Neural cell (in vitro differentiated cells): ENCODE measurements around the gene NDRG2. TPM values are rescaled to one million over a fixed set of nuclear protein-coding genes. Genes with fewer than 3 reads are reported as not detected.
A peak's percentile ranks its signal among the peaks of the same experiment; 100 is the strongest.
"Not testable (repeated sequence)": the region's sequence is repeated elsewhere in the genome, so short reads cannot be mapped to it uniquely, and the experiment has no call there.

Experiments used
- H2AFZ ChIP-seq: fragments of 200-600, 300-800 bp; sonication (generic), shearing (Covaris generic); 2 replicates; pipeline ENCODE4 v1.6.0; 2014; ENCODE audit warnings: low read depth, mild to moderate bottlenecking, antibody characterized with exemption, low read length, moderate library complexity
- H3F3A ChIP-seq: fragments of 200-600 bp; shearing (Covaris generic); 2 replicates; pipeline ENCODE4 v1.6.1; 2016; ENCODE audit warnings: mild to moderate bottlenecking, moderate library complexity, mixed read lengths, antibody characterized with exemption, low read length; ENCODE audit not compliant: insufficient read depth, poor library complexity, severe bottlenecking
- H3K27ac ChIP-seq: fragments of 200-600, 300-800 bp; sonication (generic), shearing (Covaris generic); 2 replicates; pipeline ENCODE4 v1.5.1; 2014; ENCODE audit warnings: mild to moderate bottlenecking, low read length, moderate library complexity
- H3K27me3 ChIP-seq: fragments of 300-800, 200-600 bp; sonication (generic), shearing (Covaris generic); 2 replicates; pipeline ENCODE4 v1.6.0; 2014; ENCODE audit warnings: mild to moderate bottlenecking, low read depth, low read length, moderate library complexity; ENCODE audit not compliant: insufficient read depth
- H3K36me3 ChIP-seq: fragments of 300-800, 200-600 bp; sonication (generic), shearing (Covaris generic); 2 replicates; pipeline ENCODE4 v1.5.1; 2014; ENCODE audit warnings: mild to moderate bottlenecking, antibody characterized with exemption, low read length, moderate library complexity; ENCODE audit not compliant: insufficient read depth
- H3K4me2 ChIP-seq: fragments of 300-800, 200-600 bp; sonication (generic), shearing (Covaris generic); 2 replicates; pipeline ENCODE4 v1.6.0; 2014; ENCODE audit warnings: mild to moderate bottlenecking, low read length
- H3K4me3 ChIP-seq: fragments of 300-800, 200-600 bp; sonication (generic), shearing (Covaris generic); 2 replicates; pipeline ENCODE4 v1.5.1; 2014; ENCODE audit warnings: mild to moderate bottlenecking, low read length, moderate library complexity
- H3K79me2 ChIP-seq: fragments of 200-600 bp; shearing (Covaris generic); replicated peaks from 2 replicates; pipeline ENCODE4 v1.6.0; 2014; ENCODE audit warnings: mild to moderate bottlenecking, low read length, moderate library complexity; ENCODE audit not compliant: insufficient read depth
- H3K9ac ChIP-seq: fragments of 300-800, 200-600 bp; sonication (generic), shearing (Covaris generic); 2 replicates; pipeline ENCODE4 v1.6.1; 2016; ENCODE audit warnings: mild to moderate bottlenecking, low read length, mixed read lengths
- H3K9me2 ChIP-seq: fragments of 200-600 bp; shearing (Covaris generic); 2 replicates; pipeline ENCODE4 v1.6.1; 2016; ENCODE audit warnings: mild to moderate bottlenecking, low read length, mixed read lengths; ENCODE audit not compliant: insufficient read depth
- H3K9me3 ChIP-seq: fragments of 200-600, 300-800 bp; sonication (generic), shearing (Covaris generic); 2 replicates; pipeline ENCODE4 v1.6.1; 2016; ENCODE audit warnings: mild to moderate bottlenecking, mixed run types, low read length, moderate library complexity, mixed read lengths
- H4K20me1 ChIP-seq: fragments of 200-600 bp; shearing (Covaris generic); 2 replicates; pipeline ENCODE4 v1.6.1; 2016; ENCODE audit warnings: mild to moderate bottlenecking, mixed run types; ENCODE audit not compliant: insufficient read depth
- CTCF ChIP-seq: fragments of 450-650 bp; IDR thresholded peaks from 2 replicates; pipeline ENCODE4 v1.5.1; 2014; ENCODE audit warnings: antibody characterized with exemption, mild to moderate bottlenecking, moderate library complexity; ENCODE audit not compliant: poor library complexity, severe bottlenecking
- EP300 ChIP-seq: fragments of 450-650 bp; conservative IDR thresholded peaks from 2 replicates; pipeline ENCODE4 v1.6.1; 2014; ENCODE audit warnings: antibody characterized with exemption, mild to moderate bottlenecking, moderate library complexity; ENCODE audit not compliant: poor library complexity, severe bottlenecking
- EZH2 ChIP-seq: fragments of 200-600, 300-800 bp; shearing (Covaris generic), sonication (generic); IDR thresholded peaks from 2 replicates; pipeline ENCODE4 v1.6.1; 2014; ENCODE audit warnings: antibody characterized with exemption, low read length, borderline replicate concordance, mild to moderate bottlenecking; ENCODE audit not compliant: insufficient read depth, poor library complexity, severe bottlenecking
- MXI1 ChIP-seq: fragments of 450-650 bp; conservative IDR thresholded peaks from 2 replicates; pipeline ENCODE4 v1.6.1; 2014; ENCODE audit warnings: antibody characterized with exemption, mild to moderate bottlenecking; ENCODE audit not compliant: poor library complexity, severe bottlenecking
- POLR2AphosphoS5 ChIP-seq: IDR thresholded peaks from 2 replicates; pipeline ENCODE4 v1.6.1; 2012
- RAD21 ChIP-seq: fragments of 450-650 bp; conservative IDR thresholded peaks from 2 replicates; pipeline ENCODE4 v1.6.1; 2014; ENCODE audit warnings: antibody characterized with exemption, mild to moderate bottlenecking, moderate library complexity
- SMC3 ChIP-seq: fragments of 450-650 bp; conservative IDR thresholded peaks from 2 replicates; pipeline ENCODE4 v1.6.1; 2014; ENCODE audit warnings: antibody characterized with exemption, mild to moderate bottlenecking, moderate library complexity; ENCODE audit not compliant: poor library complexity
- polyA plus RNA-seq: library from polyadenylated mRNA; depleted of rRNA; stranded (reverse); fragments of >200 nt; gene quantifications from 2 replicates; pipeline ENCODE4 v1.2.3, GENCODE V29; 2014

Gene NDRG2
- polyA plus RNA-seq, 1 donor from 2014 or later: 43.3 TPM

GRCh38 chr14:21041676-21042433 lies 17.0 kb upstream of the NDRG2 start, which contains the start of gene RNASE7:
Gene RNASE7 (plus strand): TSS chr14:21042362. CDS start chr14:21042993, 631 bp downstream.
- no peaks in the 10 kb centered on the region for H3K79me2 ChIP-seq
- no peak within 1 kb of the TSS for H3K9ac ChIP-seq
- no peaks in the 10 kb centered on the region for H3K9me2 ChIP-seq
- no peaks in the 10 kb centered on the region for H3F3A ChIP-seq
- no peaks in the 10 kb centered on the region for H4K20me1 ChIP-seq
- no peaks in the 10 kb centered on the region for H3K27me3 ChIP-seq
- H3K36me3 ChIP-seq: no peaks in the 10 kb centered on the region
- no peak within 1 kb of the TSS for H3K4me3 ChIP-seq
- no peaks in the 10 kb centered on the region for H3K9me3 ChIP-seq
- H2AFZ ChIP-seq: no peak within 1 kb of the TSS
- no peak for TF ChIP-seq MXI1
- TF ChIP-seq EP300: no peak
- H3K4me2 ChIP-seq: no peak within 1 kb of the TSS
- no peak within 1 kb of the TSS for H3K27ac ChIP-seq

- not testable (repeated sequence) for H3K9me3 ChIP-seq, H3F3A ChIP-seq, H3K4me3 ChIP-seq, H3K4me2 ChIP-seq, H4K20me1 ChIP-seq, H3K27me3 ChIP-seq, H3K9me2 ChIP-seq, H3K36me3 ChIP-seq, H3K9ac ChIP-seq, H3K27ac ChIP-seq, H3K79me2 ChIP-seq, H2AFZ ChIP-seq
Measured at GRCh38 chr14:21040941-21041340, 16.1 kb upstream of the NDRG2 start.

GRCh38 chr14:21040370-21040925 lies 15.6 kb upstream of the NDRG2 start:
- Histone ChIP-seq H3K9ac (no peak overlapping the region), H3K27ac (no peak overlapping the region), H3K79me2 (no peaks in the 10 kb centered on the region), H3K9me3 (no peaks in the 10 kb centered on the region), H3K9me2 (no peaks in the 10 kb centered on the region), H3K36me3 (no peaks in the 10 kb centered on the region), H3K4me3 (no peak overlapping the region), H2AFZ (no peak overlapping the region), H3F3A (no peaks in the 10 kb centered on the region), H3K4me2 (no peak overlapping the region), H4K20me1 (no peaks in the 10 kb centered on the region), H3K27me3 (no peaks in the 10 kb centered on the region)
- no peak for TF ChIP-seq POLR2AphosphoS5
- TF ChIP-seq RAD21: no peak
- peak; percentile 6 for TF ChIP-seq SMC3
- TF ChIP-seq EZH2: no peak
- peak; percentile 18 for TF ChIP-seq CTCF
